GM21528 (cell line): ENCODE results near the gene HOXA10.

Experiments used
- ATAC-seq: cut with Tn5 transposase; IDR thresholded peaks from one replicate; pipeline ENCODE4 v1.9.1; 2021; ENCODE audit warnings: mild to moderate bottlenecking, moderate library complexity; ENCODE audit not compliant: unreplicated experiment, low FRiP score

Gene HOXA10

DNA sequence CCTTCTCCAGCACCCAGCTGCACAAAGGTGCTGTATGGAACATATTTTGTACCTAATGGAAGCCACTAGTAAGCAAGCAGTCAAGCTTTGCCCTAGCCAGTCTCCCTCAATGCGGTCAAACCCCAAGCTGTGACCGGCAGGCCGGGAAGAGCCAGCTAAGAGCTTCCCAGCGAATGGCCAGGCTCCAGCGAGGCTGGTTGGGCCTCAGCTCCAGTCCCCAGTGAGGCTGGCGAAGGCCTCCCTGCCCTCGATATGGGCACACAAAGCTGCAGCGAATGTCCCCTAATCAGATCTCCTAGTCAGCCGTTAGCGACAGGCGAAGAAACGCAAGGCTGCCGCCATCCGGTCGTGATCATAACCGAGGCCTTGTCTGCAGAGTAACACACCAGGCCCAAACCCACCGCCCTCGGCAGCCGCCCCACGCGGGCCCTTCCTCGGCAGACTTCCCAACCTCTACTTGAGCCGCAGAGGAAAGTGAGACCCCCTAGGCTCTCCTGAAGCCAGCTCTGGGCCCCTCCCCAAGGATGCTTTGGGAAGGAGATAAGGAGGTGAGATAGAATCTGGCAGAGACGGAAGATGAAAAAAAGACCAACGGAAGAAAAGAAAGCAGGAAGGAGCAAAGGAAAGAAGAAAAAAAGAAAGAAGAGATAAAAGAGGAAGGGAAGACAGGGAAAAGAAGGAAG lies 5.7 kb downstream of the HOXA10 start:
- ATAC-seq = no peak

GRCh38 chr7:27167916-27168264 lies 6.2 kb downstream of the HOXA10 start:
- no peak for ATAC-seq

DNA sequence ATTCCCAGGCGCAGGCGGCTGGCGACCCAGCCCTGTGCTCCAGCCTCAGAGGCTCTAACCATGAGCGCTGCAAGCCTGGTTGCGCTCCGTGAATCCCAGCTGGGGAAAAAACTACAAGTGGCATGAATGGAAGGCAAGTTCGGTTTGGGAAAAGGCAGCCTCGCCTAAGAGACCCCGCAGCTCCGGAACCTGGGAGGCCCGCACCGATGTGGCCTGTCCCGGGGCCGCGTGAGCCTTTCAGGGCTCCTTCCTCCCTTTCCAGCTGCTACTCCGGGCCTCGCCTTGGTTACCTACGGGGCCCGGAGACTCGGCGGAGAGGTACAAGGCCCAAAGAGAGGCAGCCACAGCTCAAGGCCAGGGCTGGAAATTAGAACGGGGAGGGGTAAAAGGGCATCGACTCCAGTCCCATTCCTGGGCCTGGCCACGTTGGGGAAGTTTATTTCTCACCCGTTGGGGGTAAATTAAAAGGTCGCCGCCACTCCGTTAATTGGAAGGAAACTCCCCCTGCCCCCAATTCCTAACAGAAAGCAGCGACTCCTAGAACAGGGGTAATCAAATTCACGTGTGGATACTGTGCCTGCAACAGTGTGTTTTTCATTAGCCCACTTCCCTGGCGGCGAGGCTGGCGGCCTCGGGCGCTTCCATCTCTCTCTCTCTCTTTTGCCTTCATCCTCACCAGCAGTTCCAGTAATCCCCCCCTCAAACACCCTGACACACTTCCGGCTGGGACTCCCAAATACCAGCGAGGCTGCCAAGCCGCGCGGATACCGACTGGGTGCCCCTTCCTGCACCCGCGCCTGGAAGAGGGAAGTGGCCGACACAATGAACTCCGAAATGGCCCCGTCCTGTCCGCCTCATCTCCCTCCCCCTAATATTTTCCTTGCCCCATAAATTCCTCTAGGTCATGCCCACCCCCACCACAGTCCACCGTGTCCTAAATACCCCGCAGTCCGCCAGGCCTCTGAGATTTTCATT lies 7.3 kb downstream of the HOXA10 start:
- no peak for ATAC-seq

DNA sequence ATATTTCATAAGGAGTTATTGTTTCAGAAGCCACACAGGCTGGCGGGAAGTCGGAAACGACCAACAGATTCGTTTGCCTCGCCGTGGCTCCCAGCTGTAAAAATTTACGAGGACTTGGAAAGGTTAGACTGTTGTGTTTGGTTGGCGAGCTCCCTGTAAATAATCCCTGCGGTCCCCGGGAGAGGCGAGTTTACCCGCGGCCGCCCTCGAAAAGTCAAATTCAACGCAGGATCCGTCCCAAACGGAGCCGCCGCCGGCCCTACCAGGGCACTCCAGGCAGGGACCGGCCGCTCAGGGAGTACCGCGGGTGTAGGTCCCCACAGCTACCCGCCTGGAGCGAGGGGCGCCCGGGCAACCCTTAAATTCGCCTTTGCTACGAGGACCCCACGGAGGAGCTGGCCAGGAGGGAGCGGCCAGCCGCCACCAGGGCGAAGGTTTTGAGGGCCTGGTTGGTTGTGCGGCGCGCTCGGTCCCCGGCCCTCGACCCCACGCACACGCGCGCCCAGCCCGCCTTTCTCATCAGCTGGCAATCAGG lies 8.1 kb downstream of the HOXA10 start:
- no peak for ATAC-seq

DNA sequence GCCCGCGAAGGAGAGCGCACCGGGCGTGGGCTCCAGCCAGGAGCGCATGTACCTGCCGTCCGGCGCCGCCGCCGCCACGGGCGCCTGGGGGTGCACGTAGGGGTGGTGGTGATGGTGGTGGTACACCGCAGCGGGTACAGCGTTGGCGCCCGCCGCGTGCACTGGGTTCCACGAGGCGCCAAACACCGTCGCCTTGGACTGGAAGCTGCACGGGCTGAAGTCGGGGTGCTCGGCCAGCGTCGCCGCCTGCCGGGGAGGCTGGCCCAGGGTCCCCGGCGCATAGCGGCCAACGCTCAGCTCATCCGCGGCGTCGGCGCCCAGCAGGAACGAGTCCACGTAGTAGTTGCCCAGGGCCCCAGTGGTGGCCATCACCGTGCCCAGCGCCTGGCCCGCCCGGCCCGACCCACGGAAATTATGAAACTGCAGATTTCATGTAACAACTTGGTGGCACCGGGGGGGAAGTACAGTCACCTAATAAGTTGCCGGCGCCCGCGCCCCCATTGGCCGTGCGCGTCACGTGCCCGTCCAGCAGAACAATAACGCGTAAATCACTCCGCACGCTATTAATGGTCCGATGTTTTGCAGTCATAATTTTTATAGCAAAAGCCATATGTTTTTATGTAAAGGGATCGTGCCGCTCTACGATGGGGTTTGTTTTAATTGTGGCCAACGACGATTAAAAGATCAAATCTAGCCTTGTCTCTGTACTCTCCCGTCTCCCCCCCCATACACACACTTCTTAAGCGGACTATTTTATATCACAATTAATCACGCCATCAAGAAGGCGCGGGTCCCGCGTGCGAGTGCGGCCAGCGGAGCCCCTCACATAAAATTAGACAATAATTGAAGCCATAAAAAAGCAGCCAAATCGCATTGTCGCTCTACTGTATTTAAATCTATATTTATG lies 8.8 kb downstream of the HOXA10 start, which contains the start of gene HOXA9:
Gene HOXA9 (minus strand): TSS at position 449 of the 907 bp plus-strand sequence. CDS start 80 bp downstream, at position 369.
- no peak for ATAC-seq

- no peak for ATAC-seq
Observed at GRCh38 chr7:27164367-27165088, 9.6 kb downstream of the HOXA10 start.

DNA sequence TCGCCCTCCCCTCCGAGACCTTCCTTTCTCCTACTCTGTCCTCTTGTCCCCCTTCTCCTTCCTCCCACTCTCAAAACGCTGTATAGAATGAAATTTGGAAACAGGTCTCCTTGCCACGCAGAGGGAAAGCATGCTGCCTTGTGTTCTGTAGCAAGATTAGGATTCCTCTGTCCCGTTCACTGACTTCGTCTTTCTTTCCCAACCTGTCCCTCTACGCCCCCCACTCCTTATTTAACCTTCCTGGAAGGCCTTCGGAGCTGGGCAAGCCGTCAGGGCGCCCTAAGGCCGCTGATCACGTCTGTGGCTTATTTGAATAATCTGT lies 10.1 kb downstream of the HOXA10 start:
- no peak for ATAC-seq

DNA sequence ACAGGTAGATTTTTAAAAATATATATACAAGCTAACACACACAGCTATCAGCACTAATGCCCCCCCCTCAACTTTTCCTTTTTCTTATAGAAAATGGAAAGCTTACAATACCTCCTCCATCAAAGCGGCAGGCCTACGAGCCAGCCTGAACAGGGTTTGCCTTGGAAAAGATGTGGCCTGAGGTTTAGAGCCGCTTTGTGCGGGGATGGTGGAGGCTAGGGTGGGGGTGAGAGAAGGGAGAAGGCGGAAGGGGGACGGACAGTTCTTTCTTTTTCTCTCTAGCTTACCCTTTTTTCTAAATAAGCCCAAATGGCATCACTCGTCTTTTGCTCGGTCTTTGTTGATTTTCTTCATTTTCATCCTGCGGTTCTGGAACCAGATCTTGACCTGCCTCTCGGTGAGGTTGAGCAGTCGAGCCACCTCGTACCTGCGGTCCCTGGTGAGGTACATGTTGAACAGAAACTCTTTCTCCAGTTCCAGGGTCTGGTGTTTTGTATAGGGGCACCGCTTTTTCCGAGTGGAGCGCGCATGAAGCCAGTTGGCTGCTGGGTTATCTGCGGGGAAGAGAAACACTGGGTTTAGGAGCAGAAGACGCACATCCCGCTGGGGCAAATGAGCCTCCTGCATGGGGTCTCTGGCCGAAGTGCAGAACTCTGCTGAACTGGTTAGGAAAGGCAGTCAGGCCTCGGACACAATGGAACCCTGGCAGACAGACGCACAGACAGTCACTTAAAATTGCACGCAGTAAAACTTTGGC lies 10.7 kb downstream of the HOXA10 start:
- ATAC-seq = no peak

GRCh38 chr7:27162561-27163287 lies 11.4 kb downstream of the HOXA10 start:
- ATAC-seq = no peak

GRCh38 chr7:27161721-27162560 lies 12.2 kb downstream of the HOXA10 start:
- ATAC-seq = no peak

DNA sequence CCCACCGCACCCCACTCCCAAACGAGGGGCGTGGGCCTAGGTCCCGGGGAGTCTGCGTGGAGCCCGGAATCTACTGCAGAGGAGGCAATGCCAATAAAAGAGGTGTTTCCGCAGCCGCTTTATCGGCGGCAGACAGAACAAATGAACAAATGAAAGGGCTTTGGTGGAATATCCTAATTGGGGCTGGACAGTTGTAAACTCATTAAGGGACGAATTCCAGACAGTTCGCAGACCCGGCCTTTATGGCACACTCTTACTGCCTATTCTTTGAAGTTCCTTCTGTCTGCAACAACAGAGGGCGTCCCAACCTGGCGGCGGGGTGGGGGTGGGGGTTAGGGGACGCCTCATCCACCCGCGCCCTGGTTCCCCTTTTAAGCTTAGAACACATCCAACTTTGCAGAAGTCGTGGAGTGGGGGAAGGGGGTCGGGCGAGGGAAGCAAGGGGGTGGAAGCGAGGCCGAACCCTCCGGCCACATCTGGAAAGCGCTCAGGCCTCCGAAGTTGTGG lies 12.9 kb downstream of the HOXA10 start:
- ATAC-seq = no peak

GRCh38 chr7:27160546-27161213 lies 13.4 kb downstream of the HOXA10 start:
- ATAC-seq = no peak

DNA sequence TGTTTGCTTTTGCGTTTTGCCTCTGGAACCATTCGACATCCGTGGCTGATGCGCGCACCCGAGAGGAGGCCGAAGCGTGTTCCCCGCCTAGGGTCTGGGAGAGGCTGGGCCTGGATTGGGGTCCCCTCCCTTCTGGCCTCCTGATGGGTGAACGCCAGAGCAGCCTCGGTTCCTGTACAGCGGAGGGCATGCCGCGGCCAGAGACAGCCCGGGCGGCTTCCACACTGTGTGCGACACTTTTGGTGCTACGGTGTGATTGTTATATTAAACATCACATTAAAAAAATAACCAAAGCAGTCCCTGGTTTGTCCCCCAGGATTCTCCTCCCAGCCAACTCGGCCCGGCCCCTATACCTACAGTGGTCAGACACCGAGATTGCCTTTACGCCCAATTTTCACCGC lies 14.0 kb downstream of the HOXA10 start:
- no peak for ATAC-seq

DNA sequence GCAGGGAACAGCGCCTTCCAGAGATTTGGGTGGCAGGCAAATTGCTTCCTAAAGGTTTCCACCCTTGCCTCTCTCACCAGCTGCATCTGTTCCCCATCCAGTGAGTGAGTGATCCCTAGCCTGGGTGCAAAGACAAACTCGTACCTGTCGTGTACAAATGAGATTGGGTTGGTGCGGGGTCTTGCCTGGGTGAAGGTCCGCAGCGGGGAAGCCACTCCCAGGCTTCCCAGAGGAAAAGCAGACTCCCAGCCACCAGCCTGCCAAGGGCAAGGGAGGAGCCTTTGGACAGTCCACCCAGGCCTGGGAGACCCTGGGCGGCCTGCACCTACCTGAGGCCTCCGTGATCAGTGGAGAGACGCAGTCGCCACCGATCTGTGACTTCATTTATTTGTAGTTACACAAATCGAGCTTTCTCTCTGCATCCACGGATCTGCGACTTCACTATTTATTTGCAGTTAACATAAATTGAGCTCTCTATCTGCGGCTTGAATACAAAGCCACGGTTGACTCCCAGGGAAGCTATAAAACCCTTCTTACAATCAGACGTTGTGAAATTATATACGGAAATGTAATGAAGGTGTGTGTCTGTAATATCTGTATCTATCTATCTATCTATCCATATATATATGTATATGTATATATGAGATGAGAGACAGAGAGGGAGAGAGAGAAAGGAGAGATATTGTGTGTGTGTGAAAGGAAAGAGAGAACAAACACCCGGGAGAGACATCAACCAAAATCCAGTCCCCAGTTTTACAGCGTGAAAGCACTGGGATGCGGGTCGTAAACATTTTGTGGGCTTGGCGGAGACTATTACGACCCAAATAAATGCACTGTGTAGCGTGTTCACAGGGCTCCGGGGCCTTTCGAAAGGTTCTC lies 14.6 kb downstream of the HOXA10 start:
- no peak for ATAC-seq

GRCh38 chr7:27158436-27159265 lies 15.5 kb downstream of the HOXA10 start:
- no peak for ATAC-seq
